AG10803 (cell line): Measurements from ENCODE around the gene DIP2C.

ENCODE experiments used
- DNase-seq: peaks from one replicate; pipeline ENCODE4 v3.0.0; 2010; ENCODE audit warnings: low read depth
- H3K4me3 ChIP-seq: 2 replicates; pipeline ENCODE4 v1.5.1; 2011; ENCODE audit warnings: mild to moderate bottlenecking, low read length, control low read depth
- TF ChIP-seq, protein P1 (sequence below): conservative IDR thresholded peaks from 2 replicates; pipeline ENCODE4 v1.5.1; 2011; ENCODE audit warnings: mild to moderate bottlenecking, low read length, control low read depth, inconsistent platforms

The DIP2C gene

DNA sequence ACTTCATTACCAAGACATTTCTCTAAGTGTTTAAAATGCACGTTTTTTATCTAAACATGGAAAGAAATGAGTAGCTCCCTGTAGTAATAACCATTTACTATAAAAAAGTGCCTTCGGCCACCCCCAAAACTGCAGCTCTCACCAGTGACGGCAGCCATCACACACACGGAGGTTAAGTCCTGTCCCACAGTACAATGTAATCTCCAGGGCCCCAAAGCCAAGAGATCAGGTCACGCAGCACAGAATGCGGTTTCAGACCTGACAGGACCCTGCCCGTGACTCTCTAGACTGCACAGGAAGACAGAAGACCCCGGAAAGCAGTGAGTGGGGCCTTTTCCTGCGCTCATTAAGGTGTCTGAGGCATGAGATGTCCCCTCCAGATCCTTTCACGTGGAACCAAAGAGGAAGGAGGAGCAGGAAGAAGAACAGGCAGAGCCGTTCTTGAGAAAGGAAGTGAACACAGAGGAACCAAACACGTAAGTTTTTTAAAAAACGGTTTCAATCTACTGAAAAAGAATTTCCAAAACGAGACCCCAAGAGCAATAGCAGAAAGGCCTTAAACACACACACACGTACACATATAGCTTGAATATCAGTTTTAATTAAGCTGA is 428.5 kb downstream of the DIP2C start:
- DNase-seq, result no peak
- TF ChIP-seq, protein P1, sequence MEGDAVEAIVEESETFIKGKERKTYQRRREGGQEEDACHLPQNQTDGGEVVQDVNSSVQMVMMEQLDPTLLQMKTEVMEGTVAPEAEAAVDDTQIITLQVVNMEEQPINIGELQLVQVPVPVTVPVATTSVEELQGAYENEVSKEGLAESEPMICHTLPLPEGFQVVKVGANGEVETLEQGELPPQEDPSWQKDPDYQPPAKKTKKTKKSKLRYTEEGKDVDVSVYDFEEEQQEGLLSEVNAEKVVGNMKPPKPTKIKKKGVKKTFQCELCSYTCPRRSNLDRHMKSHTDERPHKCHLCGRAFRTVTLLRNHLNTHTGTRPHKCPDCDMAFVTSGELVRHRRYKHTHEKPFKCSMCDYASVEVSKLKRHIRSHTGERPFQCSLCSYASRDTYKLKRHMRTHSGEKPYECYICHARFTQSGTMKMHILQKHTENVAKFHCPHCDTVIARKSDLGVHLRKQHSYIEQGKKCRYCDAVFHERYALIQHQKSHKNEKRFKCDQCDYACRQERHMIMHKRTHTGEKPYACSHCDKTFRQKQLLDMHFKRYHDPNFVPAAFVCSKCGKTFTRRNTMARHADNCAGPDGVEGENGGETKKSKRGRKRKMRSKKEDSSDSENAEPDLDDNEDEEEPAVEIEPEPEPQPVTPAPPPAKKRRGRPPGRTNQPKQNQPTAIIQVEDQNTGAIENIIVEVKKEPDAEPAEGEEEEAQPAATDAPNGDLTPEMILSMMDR, result no peak
- no peak overlapping the region for H3K4me3 ChIP-seq

DNA sequence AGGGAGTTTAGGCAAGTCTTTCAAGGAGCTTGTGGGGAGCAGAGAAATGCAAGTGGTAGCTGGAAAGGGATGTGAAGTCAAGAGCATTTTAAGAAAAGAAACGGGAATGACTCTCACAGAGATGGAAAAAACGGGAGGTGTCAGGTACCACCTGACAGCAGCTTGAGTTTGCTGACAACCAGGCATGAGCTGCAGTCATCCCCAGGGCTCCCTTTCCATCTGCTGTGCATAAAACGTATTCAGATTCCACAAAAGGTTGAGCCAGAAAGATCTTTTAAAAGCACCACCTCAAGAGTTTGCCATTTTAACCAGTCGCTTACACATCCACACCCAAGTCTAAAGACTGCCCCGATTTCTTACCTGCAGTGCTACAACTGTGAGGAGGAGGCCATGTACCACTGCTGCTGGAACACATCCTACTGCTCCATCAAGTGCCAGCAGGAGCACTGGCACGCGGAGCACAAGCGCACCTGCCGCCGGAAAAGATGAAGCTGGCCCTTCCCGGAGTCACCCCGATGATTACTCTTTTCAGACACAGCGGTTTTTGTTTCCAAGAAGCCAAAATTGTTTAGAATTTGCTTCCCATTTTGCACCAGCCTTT is 437.4 kb downstream of the DIP2C start:
- DNase-seq, result no peak
- H3K4me3 ChIP-seq, result no peak overlapping the region
- TF ChIP-seq, protein P1, result no peak

DNA sequence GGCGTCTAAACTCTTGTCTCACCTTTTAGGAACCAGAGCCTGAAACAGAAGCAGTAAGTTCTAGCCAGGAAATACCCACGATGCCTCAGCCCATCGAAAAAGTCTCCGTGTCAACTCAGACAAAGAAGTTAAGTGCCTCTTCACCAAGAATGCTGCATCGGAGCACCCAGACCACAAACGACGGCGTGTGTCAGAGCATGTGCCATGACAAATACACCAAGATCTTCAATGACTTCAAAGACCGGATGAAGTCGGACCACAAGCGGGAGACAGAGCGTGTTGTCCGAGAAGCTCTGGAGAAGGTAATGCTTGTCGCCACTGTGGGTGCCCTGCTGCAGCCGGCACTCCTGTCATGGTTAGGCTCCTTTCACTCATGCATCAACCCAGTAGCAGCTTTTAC is 441.2 kb downstream of the DIP2C start:
- TF ChIP-seq, protein P1, result no peak
- no peak overlapping the region for H3K4me3 ChIP-seq
- no peak for DNase-seq

DNA sequence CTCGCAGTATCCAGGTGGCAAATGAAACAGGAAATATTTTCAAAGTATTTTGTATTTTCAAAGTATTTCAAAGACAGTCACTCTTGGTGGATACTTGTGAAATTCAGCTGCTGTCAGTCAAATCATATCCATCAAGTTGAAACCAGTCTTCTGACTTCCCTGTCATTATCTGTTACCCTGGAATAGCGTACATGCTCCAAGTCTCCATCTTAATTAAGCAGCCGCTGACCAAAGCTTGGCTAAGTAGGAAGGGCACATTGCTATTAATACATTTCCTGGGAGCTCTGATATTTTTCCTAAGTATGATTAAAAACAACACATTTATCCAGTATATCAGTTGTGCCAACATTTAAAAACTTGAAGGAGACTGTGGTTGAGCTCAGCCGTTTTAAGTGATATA is 442.0 kb downstream of the DIP2C start:
- no peak for DNase-seq
- no peak overlapping the region for H3K4me3 ChIP-seq
- TF ChIP-seq, protein P1, result no peak

GRCh38 chr10:246431-246830 is 443.0 kb downstream of the DIP2C start:
- no peak overlapping the region for H3K4me3 ChIP-seq
- TF ChIP-seq, protein P1, result no peak
- no peak for DNase-seq

DNA sequence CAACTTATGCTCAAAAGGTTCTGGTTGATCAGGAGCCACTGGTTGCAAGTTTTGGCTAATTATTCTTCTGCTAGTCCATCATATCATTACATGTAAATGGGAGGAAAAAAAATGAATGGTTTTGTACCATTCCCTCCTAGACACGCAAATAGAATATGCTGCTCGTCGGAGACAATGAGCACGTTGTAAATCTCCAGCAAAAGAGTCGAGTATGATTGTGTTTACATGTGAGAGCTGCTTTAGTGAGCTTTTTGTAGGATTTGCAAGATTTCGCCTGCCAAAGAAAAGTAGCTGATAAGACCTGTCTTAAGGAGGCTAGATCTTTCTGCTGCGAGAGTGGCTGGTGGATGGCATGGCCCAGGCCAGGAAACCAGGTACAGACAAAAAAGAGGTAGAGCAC is 445.2 kb downstream of the DIP2C start:
- DNase-seq, result no peak
- H3K4me3 ChIP-seq, result no peak overlapping the region
- TF ChIP-seq, protein P1, result no peak

GRCh38 chr10:241966-242643 is 447.4 kb downstream of the DIP2C start:
- H3K4me3 ChIP-seq, result no peak overlapping the region
- TF ChIP-seq, protein P1, result no peak
- DNase-seq, result no peak
